CD1c-positive myeloid dendritic cell (primary cell): ENCODE data around the gene TPM3.
"Not testable (repeated sequence)": the region's sequence is repeated elsewhere in the genome, so short reads cannot be mapped to it uniquely, and the experiment has no call there.

Experiments used
- DNase-seq: peaks from one replicate; pipeline ENCODE4 v3.0.0-alpha.2; 2016; ENCODE audit errors: extremely low spot score

The TPM3 gene

DNA sequence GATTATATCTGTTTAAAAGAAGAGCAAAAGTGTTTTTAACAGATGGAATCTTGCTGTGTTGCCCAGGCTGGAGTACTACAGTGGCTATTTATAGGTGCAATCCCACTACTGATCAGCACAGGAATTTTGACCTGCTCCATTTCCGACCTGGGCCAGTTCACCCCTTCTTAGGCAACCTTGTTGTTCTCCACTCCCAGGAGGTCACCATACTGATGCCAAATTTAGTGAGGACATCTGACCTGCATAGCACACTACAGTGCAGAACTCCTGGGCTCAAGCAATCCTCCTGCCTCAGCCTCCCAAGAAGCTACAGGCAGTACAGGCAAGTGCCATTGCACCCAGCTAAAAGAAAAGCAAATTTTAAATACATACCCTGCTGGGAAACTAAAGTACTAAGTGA, 25.7 kb downstream of the TPM3 start:
- no peak for DNase-seq

DNA sequence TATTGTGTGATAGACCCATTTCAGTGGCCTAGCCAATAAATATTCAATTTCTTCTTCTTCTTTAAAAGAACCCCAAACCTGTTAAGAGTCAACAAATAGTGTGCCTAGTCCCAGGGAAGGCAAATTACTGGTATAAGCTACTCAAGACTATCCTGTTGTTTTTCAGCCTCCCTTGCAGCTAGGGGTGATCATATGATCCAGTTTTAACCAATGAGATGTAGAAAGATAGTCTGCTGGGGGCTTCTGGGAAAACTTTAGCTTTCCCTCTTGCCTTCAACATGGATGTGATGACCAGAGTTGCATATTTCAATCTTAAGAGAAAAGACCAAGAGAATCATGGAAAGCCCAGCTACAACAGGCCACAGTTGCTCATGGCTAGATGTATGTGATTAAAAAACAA, 32.3 kb downstream of the TPM3 start:
- DNase-seq: no peak

DNA sequence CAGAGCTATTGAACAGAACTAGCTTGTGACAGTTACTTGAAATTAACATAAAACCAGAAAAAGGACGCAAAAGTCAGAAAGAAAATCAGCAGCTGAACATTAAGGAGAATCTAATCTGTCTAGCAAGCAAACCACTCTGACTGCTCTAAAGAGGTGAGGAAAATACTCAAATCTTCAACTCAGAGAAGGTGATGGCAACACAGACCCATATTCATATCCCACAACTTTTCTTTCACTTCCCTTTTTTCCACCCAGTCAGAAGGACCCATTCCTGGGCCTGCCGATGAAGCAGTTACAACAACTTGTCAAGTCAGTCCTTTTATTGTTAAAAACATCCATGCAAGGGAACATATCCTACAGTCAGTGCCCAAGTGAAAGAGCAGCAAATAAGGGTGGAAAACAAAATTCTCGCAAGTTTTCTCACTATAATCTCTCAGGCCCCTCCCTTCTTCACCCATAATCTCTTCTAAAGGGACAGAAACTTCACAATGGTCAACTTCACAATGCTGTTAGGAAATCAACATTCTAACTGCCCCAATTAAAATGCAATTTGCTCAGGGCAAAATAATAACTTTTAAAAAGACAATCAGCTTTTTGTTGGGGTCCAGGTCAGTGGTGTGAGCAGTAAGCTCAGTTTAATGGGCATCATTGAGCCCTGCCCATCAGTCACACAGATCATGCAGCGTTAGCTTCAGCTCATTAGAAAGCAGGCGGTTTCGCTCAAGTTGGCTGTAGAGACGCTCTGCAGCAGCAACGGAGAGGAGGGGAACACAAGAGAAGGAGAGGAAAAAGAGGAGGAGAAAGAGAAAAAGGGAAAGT, 33.4 kb downstream of the TPM3 start:
- DNase-seq: peak; percentile 85

- peak; percentile 87 for DNase-seq
Measured at GRCh38 chr1:154157520-154158306, 34.2 kb downstream of the TPM3 start.

GRCh38 chr1:154155251-154155650, 36.6 kb downstream of the TPM3 start:
- no peak for DNase-seq

DNA sequence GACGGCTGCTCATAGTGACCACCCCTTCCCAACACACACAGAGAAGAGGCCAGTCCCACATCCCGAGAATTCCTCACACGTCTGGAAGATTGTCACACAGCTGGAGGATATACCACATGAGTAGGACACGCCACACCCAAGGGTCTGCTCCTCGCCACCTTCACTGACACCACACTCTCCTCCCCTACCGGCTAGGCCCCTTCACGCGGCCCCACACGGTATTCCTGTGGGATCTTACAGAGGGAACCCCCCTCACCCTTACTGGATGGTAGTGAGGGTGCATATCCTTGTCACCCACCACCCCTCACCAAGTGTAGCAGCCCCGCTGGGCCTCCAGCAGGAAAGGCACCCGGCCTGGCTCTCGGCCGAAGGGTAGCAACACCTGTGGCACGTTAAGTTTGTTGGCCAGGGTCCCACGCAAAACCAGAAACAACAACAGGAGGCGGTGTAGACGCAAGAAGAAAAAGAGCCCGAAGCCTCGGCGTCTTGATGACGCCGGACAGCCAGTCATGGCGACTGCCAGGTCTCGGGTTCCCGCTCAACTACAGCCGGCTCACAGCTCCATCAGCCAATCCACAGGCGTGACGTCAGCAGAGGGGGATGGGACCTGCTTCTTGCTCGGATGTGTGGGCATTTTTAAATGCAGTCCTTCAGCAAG, 37.2 kb downstream of the TPM3 start, which contains the start of gene NUP210L:
Gene NUP210L, minus strand, starts transcription at position 540 of the 658 bp plus-strand sequence.
- DNase-seq: no peak

DNA sequence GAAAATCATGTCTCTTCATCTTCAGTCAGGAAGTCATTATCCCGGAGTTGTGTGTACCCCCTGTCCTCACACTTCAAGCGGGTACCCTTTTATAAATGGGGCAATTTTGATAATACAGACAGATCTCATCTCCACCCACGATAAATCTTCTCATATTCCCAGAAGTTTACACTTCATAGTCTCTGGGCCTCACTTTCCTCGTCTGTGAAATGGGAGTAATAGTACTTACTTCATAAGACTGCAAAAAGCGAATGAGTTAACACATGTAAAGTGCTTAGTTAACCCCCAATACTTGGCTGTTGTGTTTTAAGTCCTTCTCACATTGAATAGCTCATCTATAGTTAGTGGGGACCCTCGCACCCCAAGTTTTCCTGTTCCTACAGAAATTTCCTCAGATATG, 37.8 kb downstream of the TPM3 start:
- no peak for DNase-seq

DNA sequence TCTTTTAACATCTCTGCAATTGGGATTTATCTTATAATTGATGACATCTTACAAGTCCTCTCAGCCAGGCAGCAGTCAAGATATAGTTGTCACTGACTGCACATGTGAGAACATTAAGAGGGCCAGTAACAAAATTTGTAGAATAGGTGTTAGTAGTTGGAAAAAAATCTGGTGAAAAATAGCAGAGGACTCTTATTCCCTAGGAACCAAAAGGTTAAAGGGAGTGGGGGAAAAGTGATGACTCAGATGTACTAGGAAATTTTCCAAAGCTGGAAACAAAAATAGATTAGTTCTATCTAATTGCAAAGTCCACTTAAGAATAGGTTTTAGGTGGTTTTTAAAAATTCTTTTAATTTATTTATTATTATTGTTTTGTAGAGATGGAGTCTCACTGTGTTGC, 40.6 kb downstream of the TPM3 start:
- DNase-seq: no peak

DNA sequence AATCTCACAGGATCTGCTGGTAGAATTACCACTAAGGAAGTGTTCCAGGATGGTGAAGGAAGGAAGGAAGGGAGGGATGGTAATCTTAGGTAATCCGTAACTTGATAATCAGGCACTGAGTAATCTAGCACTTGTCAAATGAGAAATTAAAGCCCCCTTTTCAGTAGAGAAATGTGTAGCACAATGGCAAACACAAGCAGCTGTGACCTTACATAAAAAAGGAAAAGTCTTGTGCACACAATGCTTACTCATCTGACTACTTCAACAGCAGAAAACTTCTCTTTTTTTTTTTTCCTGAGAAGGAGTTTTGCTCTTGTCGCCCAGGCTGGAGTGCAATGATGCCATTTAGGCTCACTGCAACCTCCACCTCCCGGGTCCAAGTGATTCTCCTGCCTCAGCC, 43.1 kb downstream of the TPM3 start:
- DNase-seq: peak; percentile 76

- DNase-seq: not testable (repeated sequence)
Measured at GRCh38 chr1:154147505-154147904, 44.4 kb downstream of the TPM3 start.

- no peak for DNase-seq
Measured at GRCh38 chr1:154145986-154146385, 45.9 kb downstream of the TPM3 start.

GRCh38 chr1:154142358-154142757, 49.5 kb downstream of the TPM3 start:
- DNase-seq: no peak

- no peak for DNase-seq
Measured at GRCh38 chr1:154141240-154141639, 50.7 kb downstream of the TPM3 start.

GRCh38 chr1:154137888-154138287, 54.0 kb downstream of the TPM3 start:
- DNase-seq: no peak

DNA sequence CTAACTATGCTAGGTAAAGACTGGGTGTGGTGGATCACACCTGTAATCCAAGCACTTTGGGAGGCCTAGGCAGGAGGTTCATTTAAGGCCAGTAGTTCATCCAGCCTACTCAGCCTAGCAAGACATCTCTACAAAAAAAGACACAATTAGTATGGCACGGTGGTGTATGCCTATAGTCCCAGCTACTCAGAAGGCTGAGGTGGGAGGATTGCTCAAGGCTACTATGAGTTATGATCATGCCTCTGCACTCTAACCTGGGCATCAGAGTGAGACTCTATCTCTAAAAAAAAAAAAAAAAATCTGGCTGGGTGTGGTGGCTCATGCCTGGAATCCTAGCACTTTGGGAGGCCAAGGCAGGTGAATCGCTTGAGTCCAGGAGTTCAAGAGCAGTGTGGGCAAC, 58.6 kb downstream of the TPM3 start:
- DNase-seq: no peak

GRCh38 chr1:154129391-154129970, 62.4 kb downstream of the TPM3 start:
- peak; percentile 74 for DNase-seq

DNA sequence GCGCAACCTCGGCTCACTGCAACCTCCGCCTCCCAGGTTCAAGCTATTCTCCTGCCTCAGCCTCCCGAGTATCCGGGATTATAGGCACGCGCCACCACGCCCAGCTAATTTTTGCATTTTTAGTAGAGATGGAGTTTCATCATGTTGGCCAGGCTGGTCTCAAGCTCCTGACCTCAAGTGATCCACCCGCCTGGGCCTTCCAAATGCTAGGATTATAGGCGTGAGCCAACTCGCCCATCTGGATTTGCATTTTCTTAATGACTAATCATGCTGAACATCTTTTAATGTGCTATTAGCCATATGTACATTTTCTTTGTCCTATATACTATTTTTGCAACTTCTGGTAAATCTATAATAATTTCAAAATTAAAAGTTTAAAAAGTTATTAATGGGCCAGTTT, 68.7 kb downstream of the TPM3 start:
- DNase-seq: not testable (repeated sequence)

DNA sequence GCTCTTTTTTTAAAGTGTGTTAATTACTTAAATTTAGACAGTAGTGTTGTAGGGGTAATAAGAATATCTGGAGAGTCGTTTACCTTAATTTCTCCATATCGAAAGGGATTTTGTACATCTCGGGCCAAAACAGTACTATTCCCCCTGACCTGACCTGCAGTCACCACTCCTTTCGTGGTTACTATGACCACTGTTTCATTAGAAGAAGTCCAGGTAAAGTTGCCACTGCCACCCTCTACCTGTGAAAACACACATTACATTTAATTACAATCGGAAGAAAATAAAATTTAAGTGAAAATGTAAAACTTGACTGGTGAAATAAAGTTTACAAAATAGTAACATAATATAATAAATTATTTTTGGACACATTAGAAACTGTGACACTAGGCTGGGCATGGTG, 74.3 kb downstream of the TPM3 start:
- no peak for DNase-seq

GRCh38 chr1:154115180-154115579, 76.7 kb downstream of the TPM3 start:
- DNase-seq: peak; percentile 14
